HG03095 (cell line): ENCODE results near the gene FST.
A peak's percentile ranks its signal among the peaks of the same experiment; 100 is the strongest.

Experiments
- ATAC-seq: cut with Tn5 transposase; IDR thresholded peaks from one replicate; pipeline ENCODE4 v1.9.1; 2021; ENCODE audit warnings: moderate library complexity; ENCODE audit not compliant: unreplicated experiment

FST gene

DNA sequence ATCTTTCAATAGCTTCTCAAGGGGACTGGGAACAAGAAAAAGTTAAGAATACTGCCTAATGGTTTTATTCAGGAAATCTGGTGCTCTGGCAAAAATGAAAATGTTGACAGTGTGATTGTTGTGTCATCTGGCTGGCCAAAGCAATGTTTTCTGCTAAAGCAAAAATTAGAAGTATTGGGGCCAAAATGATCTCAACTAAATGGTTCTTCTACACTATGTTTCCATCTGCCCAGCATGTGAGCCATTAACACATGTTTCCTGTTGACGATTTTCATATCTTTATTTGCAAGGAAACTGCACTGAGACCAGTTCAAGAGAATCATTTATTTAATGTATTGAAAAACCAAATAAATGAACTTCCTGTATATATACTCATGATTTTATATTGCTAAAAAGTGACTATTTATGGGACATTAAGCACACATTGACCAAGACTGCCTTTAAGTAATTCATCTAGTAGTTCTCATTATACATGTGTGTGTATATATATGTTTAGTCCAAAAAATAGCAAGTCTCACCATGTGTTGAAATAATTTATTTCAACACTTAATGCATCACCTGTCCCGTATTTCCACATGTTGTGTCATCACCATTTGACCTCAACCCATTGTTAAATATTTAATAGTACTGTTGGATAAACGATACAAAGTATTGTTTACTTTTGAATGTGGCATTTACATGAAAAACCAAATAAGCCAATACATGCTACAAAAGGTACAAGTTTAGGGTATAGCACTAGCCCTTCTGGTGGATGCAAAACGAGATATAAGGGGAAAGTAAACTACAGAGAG is 7.5 kb upstream of the FST start:
- no peak for ATAC-seq

DNA sequence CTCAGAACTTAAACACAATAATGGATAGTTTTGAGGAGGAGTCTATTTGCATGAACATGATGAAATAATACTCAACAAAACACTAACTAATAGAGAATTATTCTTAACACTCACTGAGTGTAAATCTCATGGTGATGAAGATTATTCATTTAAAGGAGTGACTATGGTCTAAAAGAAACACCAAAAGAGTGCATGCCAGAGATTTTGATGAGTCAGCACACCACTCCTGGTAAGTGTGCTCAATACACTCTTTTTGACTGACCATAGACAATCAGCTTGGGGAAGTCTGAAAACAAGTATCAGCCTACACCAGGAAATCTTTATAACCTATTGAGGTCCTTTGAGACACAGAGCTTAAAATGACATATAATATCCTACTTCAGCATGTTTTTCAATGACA is 6.8 kb upstream of the FST start:
- ATAC-seq, result no peak

DNA sequence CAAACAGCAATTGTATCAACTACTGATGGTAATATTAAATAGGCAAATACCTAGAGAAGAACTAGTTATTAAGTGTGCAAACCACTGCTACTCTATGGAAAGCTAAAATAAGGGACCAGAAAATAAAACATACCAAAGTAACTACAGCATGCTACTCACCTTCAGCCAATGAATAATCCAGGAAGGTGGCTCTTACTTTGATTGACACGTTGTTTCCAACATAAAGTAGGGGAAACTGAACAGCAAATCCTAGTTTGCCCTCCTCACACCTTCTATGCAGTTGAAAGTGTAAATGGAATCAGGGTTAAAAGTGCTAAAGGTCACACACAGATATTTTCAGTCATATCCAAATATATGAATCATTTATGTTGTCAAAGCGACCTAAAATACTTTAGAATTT is 5.1 kb upstream of the FST start:
- ATAC-seq, result no peak

DNA sequence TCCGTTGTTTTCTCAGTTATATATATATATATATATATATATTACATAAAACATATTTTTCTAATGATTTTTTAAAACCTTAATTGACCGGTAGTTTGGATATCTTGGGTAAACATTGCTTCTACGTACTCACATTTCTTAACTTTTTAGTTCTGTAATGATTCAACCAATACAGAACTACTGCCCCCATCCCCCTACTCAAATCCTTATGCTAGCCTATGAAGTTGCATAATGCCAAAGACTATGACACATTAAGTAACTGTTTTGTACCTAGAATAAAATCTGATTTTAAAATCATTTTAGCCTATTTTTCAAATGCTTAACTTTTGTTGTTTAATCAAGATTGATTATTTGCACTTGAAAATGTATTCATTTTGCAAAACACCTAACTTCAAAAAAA is 4.4 kb upstream of the FST start:
- no peak for ATAC-seq

DNA sequence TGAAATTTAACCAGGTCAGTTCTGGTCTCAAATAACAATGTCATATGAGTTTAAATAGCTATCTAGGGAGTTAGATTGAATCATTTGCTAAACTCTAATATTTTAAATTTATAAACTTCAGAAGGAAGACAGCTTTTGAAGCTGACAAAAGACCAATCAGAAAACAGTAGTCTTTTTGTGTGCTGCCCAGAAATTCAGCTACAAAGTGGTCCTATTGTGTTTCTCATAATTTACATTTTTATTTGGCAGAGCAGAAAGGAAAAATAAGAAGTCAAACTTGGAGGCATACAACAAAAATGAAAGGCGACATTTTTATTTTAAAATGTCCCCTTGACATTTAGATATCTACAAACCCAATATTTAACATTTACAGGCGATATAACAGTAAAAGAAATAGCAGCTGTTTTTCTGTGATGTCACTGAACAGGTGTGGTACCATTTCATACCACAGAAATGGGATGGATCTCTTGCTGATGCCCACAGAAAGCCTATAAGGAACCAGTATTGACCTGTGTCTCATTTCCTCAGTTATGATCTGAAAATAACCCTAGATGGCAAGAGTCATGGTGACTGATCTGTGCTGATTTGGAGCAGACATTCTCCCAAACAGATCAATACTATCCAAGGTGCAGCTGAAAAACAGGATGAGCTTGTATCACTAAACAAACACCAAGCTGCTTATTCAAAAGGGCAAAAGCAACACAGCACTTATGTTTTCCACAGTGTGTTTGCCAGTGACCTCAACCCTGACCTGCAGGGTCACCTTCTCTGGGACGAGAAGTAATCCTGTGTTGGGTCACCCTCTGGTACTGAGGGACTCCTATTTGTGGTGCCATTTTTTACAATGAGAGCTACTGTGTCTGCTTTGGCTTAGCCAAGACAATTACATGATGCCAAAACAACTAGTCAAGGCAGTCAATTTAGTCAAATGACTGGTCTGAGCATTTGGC is 3.6 kb upstream of the FST start:
- no peak for ATAC-seq

DNA sequence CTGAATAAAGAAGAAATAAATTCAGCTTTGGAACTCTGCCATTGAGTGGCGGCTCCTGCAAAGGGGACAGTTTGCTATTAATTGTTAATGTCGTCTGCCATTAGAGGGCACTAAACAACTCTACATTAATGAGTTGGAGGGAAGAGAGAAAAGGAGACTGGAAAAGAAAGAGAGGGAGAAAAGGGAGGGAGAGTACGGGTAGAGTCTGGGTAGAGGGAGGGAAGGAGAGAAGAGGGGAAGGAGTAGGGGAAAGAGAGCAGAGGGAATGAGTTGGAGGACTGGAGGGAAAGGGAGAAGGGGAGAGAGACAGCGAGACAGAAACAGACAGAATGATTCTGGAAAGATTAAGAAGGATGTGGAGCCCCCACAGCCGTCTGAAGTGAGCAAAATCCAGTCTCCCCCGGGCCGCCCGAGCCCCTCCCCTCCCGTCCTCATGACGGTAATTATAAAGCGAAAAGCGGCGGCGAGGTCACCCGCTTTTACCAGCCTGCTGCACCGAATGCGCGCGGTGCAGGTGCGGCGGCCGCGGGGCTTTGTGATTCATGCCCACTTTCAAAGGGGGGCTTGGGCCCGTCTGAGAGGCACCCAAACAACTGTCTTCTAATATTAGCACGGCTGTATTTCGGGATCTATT is 1.9 kb upstream of the FST start:
- peak; percentile 40 for ATAC-seq

DNA sequence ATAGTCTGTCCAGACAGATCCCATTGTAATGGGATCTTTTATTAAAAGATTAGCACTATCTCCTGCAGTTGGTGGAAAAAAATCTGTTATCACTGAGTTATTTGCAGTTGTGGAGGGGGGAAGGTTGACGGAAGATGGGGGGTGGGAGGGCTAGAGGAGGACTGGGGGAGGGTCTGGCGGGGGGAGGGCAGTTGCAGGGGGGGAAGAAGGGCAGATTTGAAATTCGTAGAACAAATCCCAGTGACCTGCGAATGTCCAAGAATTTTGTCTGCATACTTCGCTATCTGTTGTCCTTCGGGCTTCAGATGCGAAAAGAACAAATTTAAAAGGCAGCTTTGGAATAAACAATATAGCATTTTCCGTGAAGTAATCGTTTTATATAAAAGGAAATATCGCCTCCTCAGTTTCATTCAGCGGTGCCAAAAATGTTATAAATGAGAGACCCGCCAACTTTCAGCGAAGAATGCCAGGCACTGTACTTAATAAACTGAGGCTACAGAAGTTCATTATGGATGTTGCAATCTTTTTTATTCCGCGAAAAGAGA is 1.3 kb upstream of the FST start:
- no peak for ATAC-seq

DNA sequence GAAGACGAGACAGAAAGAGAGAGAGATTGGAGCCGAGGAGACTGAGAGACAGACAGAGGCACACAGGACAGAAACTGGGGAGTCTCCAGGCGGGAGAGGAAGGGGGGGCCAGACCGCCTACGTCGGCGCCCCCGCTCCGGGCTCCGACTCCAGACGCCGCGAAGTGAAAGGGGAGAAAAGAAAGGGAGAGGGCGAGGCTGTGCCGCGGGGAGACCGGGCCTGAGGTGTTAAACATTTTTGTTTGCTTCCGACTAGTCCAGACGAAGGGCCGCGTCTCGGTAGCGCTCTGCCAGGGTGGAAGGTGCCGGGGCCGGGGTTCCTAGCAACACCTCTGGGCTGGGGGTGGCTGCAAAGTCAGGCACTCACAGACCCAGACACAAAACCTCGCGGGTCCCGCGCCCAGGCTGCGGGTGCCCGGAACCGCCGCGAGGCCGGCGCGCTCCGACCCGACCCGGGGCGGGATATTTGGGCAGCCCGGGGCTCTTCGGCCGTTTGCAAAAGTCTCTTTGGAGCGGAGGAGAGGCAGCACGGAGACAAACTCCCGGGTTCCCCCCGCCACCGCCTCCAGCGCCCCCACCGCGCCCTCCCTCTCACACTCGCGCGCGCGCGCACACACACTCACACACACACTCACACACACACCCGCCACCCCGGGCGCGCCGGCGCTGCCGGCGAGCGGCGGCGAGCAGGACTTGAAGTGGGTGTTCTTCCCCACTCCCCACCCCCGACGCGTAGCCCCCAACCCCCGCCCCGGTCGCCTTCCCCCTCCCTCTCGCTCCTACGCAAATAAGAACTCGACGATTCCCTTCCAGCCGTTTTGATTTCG is 626 bp upstream of the FST start:
- ATAC-seq, result no peak

DNA sequence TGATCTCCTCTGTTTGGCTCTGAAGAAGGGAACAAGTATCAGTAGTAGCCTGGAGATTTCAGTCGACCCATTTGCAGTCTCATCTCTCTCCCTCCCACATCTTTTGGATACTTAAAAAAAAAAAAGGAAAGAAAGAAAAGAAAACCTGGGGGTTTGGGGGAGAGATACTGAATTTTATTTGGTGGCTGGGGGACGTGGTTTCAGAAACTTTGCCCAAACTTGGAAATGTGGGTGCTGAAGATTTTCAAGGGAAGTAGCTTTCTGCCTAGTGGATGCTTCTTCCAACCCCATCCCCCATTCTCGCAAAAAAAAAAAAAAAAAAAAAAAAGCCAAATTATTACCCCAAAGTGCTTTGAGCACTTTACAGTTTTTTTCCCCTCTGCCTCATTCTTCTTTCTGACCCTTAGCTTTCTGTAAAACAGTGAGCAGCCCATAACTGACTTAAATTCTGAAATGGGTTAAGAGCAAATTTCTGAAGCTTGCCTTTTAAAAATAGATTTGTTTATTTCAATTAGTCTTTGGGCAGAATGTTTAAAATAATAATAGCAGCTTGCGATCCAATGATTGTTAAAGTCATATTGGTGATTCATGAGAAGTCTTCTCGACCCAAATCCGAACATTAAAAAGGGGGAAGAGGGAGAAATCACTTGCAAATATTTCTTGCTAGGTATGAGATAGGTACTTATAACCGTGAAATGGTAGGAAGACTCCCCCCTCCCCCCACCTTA is 894 bp downstream of the FST start:
- ATAC-seq, result no peak

DNA sequence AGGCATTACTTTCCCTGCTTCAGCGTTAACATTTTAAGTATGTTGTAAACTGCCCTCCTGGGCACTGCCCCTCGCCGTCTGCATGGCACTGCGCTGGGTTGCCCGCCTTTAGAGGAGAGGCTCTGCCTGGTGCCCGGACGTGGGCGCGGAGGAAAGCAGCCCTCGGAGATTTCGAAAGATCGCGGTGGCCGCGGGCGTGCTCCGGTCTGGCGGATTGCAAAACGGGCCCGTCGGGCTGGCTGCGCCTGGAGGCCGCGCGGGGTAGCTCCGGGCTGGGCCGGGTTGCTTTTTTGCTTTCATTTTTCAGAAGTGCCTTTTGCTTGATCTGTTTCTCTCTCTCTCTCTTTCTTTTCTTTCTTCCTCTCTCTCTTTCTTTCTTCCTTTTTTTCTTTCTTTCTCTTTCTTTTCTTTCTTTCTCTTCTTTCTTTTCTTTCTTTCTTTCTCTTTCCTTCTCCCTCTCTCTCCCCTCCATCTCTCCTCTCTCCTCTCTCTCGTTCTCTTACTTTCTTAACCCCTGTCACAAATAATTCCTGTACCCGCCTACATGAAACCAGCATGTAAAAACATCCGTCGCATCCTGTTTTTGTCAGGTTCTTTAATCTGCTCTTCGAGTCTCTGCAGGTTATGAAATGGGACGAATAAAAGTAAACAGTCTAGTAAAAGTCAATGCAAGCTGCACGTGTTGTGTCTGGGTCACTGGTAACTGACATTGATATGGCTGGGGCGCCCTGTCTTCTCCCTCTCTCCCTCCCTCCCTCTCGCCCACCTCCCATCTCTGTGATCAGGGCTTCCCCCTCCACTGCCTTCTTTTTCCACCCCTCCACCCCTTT is 1.7 kb downstream of the FST start:
- ATAC-seq, result peak; percentile 64

DNA sequence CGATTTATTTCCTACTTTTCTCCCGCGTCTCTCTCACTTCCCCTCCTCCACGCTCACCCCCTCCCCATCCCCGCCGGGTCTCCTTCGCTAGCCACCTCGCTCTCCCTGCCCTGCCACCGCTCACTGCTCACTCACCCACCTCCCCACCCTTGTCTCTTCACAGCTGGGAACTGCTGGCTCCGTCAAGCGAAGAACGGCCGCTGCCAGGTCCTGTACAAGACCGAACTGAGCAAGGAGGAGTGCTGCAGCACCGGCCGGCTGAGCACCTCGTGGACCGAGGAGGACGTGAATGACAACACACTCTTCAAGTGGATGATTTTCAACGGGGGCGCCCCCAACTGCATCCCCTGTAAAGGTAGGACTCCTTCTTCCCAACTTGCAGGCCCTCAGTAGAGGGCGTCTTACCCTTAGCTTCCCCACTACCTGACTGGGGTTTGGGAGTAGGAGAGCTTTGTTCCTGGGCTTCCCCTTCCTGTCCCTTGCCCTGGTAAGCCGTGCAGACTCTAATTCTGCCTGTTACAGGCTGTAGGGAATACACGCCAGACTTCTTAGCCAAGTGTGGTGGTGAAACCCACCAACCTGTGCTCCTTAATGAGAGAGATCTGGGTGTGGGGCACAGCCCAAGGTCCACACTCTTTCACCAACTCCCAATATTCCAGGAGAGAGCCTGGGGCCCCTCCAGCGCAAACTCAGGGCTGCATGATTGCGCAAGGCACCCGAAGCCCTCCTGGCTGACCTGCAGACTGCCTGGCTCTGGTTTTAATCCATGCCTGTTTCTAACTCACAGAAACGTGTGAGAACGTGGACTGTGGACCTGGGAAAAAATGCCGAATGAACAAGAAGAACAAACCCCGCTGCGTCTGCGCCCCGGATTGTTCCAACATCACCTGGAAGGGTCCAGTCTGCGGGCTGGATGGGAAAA is 2.5 kb downstream of the FST start:
- no peak for ATAC-seq

DNA sequence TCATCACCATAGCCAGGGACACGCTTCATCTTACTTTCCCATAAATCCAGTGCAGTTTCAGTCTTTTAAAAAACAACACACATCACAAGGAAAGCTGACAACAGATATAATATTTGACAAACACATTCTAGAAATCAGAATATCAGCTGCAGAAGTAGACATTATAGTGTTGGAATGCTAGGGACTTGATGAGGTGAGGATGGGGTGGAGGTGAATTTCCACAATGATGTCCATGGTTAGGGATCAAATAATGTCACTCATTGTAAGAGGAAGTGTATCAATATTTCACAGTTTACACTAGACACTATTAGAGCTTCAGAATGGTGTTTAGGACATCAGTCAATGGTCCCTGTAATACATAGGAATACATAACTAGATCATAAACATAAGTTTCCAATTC is 7.0 kb downstream of the FST start:
- no peak for ATAC-seq

DNA sequence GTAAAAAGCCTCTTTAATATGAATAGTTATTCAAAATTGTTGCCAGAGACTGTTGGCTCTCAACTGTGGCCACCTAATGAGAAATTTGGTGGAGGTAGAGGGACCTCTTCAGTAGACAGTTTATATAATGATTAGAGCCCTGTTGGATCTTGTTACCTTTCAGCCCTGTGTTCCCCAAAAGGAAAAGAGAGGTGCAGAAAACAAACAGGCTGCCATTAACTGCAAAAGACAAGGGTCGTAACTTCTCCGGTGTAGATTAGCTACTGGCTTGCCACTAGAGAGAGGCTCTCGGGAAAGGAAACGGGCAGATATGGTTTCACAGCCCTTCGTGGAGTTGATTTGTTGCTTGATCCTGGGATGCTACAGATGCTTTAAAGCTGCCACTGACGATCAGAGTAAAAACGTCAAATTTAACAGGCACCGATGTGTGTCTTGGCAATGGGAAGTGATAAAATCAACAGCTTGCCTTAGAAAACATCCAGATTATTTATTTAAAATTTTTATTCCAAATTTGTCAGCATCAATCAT is 7.8 kb downstream of the FST start:
- no peak for ATAC-seq

DNA sequence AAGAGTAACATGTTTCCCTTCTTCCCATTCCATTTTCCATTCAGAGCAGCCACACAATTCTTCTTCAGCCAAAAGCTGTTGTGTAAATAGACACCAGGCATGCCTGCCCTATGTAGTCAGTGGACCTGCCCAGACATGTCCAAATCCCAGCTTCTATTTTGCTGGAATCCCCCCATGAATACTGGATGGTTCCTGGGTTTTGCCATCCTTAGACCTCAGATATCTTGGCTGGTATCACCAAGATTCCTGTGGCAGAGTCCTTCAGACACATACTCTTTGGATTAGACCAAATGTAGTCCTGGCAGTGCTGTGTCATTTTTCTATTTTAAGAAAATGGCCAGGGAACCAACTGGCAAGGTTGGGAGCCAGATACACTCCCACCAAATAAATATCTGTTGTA is 10.3 kb downstream of the FST start:
- no peak for ATAC-seq

DNA sequence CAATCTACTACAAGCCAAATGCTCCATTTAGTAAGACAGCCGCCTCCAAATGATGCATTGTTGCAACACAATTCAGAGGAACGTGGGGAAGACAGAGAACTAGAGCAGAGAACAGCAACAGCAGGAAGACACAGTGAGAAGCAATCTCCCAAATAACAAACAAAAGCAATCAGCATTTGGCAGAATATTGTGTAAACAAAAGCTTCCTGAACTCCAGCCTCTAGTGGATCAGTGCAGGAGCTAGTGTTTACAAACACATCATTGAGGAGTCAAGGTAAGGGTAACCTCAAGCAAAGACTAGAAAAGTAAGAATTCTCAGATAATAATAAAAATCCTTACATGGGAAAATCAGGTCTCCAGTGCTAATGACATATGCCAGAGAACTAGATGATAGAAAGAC is 20.6 kb downstream of the FST start:
- no peak for ATAC-seq

DNA sequence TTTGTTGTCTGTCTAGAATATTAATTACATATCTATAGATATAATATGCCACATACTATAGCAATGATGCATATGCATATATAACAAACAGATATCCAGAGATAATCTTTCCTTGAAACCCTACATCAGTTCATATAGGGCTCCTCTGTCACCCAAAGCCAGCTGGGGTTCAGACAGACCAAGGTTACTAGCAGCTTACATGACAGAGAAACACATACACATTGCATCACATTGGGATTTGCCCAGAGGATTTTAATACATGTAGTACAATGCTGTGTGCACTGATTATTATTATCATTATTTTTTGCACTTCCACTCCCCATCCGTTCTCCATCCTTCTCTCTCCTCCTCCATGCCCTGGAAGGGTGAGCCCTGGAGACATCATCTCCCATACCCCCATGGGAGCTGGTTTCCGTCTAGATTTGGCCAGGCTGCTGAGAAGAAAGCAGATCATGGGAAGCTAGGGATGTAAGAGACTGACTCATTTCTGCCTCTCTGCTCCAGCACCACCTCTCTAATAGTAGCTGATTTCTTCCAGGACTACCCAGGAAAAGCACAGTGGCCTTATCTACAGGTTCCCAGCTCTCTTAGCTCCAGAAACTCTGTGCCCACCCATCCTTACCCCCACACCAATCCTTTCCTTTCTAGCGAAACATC is 23.3 kb downstream of the FST start:
- ATAC-seq, result no peak

DNA sequence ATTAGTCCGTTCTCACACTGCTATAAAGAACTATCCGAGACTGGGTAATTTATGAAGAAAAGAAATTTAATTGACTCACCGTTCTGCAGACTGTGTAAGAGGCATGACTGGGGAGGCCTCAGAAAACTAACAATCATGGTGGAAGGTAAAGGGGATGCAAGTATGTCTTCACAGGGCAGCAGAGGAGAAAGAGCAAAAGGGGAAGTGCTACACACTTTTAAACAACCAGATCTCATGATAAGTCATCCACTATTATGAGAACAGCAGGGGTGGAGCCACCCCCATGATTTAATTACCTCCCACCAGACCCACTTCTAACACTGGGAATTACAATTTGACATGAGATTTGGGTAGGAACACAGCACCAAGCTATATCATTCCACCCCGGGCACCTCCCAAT is 26.6 kb downstream of the FST start:
- ATAC-seq, result no peak
